HCT116 (cell line): Measurements from ENCODE around the gene PYGO2. TPM values are rescaled to one million over a fixed set of nuclear protein-coding genes. Genes with fewer than 3 reads are reported as not detected.

ENCODE experiments used
- ATAC-seq: fragments of 200-7000 bp; cut with Tn5 transposase; 2 replicates; pipeline ENCODE4 v1.9.1; 2020; ENCODE audit warnings: mild to moderate bottlenecking, moderate library complexity
- BruUV-seq: library from RNA; stranded (reverse); fragments of 400-500 nt; replicated peaks from 2 replicates; lab custom pipeline; 2021; lab: Mats Ljungman, UMichigan
- CTCF ChIA-PET: fragments of 300-600 bp; sonication (Branson Sonifier 250); formaldehyde crosslinking; loops from one replicate; lab custom pipeline; 2021; ENCODE audit warnings: antibody characterized with exemption; lab: Charles Lee
- POLR2A ChIA-PET: fragments of 300-600, 350-600 bp; sonication (Branson Sonifier 250); formaldehyde crosslinking; loops from one replicate; lab custom pipeline; 2021; ENCODE audit warnings: antibody characterized with exemption; lab: Charles Lee
- RAD21 ChIA-PET, 2 experiments: fragments of 300-600 bp; sonication (Branson Sonifier 250); formaldehyde crosslinking; loops; one replicate each; lab custom pipeline; 2023; ENCODE audit warnings: low total read pairs in 2 of 2; ENCODE audit not compliant: uncharacterized antibody in 2 of 2, unreplicated experiment in 2 of 2, low non-redundant PET in 1 of 2; lab: Charles Lee
- DNase-seq: peaks from one replicate; pipeline ENCODE4 v3.0.0-alpha.2; 2010; ENCODE audit warnings: low read depth, low spot score
- H2AFZ ChIP-seq: fragments of 200-600 bp; shearing (Covaris generic), sonication (generic); 2 replicates; pipeline ENCODE4 v1.6.1; 2017; ENCODE audit warnings: low read depth, mixed run types, mixed read lengths, antibody characterized with exemption, low read length; ENCODE audit not compliant: poor library complexity, severe bottlenecking
- H3K27ac ChIP-seq: 2 replicates; pipeline ENCODE4 v1.5.1; 2012; ENCODE audit warnings: low read depth, low read length
- H3K27me3 ChIP-seq: fragments of 200-600 bp; sonication (generic); 2 replicates; pipeline ENCODE4 v1.6.1; 2016; ENCODE audit warnings: mixed run types, low read length, mixed read lengths; ENCODE audit not compliant: insufficient read depth
- H3K36me3 ChIP-seq, 2 experiments: fragments of 200-500 bp in 1 of 2; fragments of 200-600 bp in 1 of 2; sonication (Bioruptor generic) in 1 of 2; sonication (generic) in 1 of 2; 2 replicates each; pipeline versions ENCODE4 v1.5.1 to v1.6.1; 2014 to 2016; ENCODE audit warnings: low read length in 2 of 2, inconsistent platforms in 1 of 2, mixed read lengths in 1 of 2, mixed run types in 1 of 2; ENCODE audit not compliant: insufficient read depth in 2 of 2, control insufficient read depth in 1 of 2
- H3K4me1 ChIP-seq, 2 experiments: fragments of 200-600 bp in 1 of 2; sonication (generic) in 1 of 2; 2 replicates each; pipeline versions ENCODE4 v1.5.1 to v1.6.1; 2012 to 2017; ENCODE audit warnings: low read length in 2 of 2, inconsistent platforms in 1 of 2, mild to moderate bottlenecking in 1 of 2, mixed read lengths in 1 of 2, mixed run types in 1 of 2, moderate library complexity in 1 of 2; ENCODE audit not compliant: insufficient read depth in 2 of 2, control insufficient read depth in 1 of 2
- H3K4me2 ChIP-seq: fragments of 200-600 bp; sonication (generic); 2 replicates; pipeline ENCODE4 v1.6.1; 2017; ENCODE audit warnings: mixed run types, low read length, mixed read lengths
- H3K4me3 ChIP-seq, 2 experiments: fragments of 200-600 bp in 1 of 2; sonication (generic) in 1 of 2; replicated peaks in 1 of 2; 2 replicates each; pipeline ENCODE4 v1.5.1; 2011 to 2016; ENCODE audit warnings: low read length in 2 of 2, control low read depth in 1 of 2, low read depth in 1 of 2, mild to moderate bottlenecking in 1 of 2, mixed read lengths in 1 of 2, mixed run types in 1 of 2
- H3K79me2 ChIP-seq: fragments of 200-600 bp; sonication (generic); 2 replicates; pipeline ENCODE4 v1.6.1; 2017; ENCODE audit warnings: mild to moderate bottlenecking, mixed run types, low read length, moderate library complexity, mixed read lengths; ENCODE audit not compliant: insufficient read depth
- H3K9ac ChIP-seq: fragments of 200-600 bp; sonication (generic); 2 replicates; pipeline ENCODE4 v1.6.1; 2016; ENCODE audit warnings: low read length, mixed read lengths
- H3K9me2 ChIP-seq: fragments of 200-600 bp; sonication (generic), shearing (Covaris generic); 2 replicates; pipeline ENCODE4 v1.6.1; 2017; ENCODE audit warnings: mixed run types, mild to moderate bottlenecking, moderate library complexity; ENCODE audit not compliant: insufficient read depth
- H3K9me3 ChIP-seq, 2 experiments: fragments of 200-500 bp in 1 of 2; fragments of 200-600 bp in 1 of 2; sonication (Bioruptor generic) in 1 of 2; sonication (generic) in 1 of 2; 2 replicates each; pipeline ENCODE4 v1.6.1; 2014 to 2017; ENCODE audit warnings: low read length in 2 of 2, mixed read lengths in 2 of 2, inconsistent platforms in 1 of 2, low read depth in 1 of 2, mild to moderate bottlenecking in 1 of 2, mixed run types in 1 of 2, moderate library complexity in 1 of 2; ENCODE audit not compliant: control insufficient read depth in 1 of 2, insufficient read depth in 1 of 2
- H4K20me1 ChIP-seq: fragments of 200-600 bp; sonication (generic), shearing (Covaris generic); 2 replicates; pipeline ENCODE4 v1.6.1; 2017; ENCODE audit warnings: mixed run types, mild to moderate bottlenecking, moderate library complexity; ENCODE audit not compliant: insufficient read depth
- CBX3 ChIP-seq: IDR thresholded peaks from 2 replicates; pipeline ENCODE4 v1.6.1; 2012; ENCODE audit warnings: low read depth
- CEBPB ChIP-seq: IDR thresholded peaks from 2 replicates; pipeline ENCODE4 v1.6.1; 2012; ENCODE audit warnings: low read depth
- EGR1 ChIP-seq: IDR thresholded peaks from 2 replicates; pipeline ENCODE4 v1.6.1; 2012; ENCODE audit warnings: low read depth
- EZH2phosphoT487 ChIP-seq: fragments of 200-600 bp; IDR thresholded peaks from 2 replicates; pipeline ENCODE4 v1.6.1; 2018; ENCODE audit warnings: antibody characterized with exemption, borderline replicate concordance
- JUND ChIP-seq: IDR thresholded peaks from 2 replicates; pipeline ENCODE4 v1.6.1; 2012
- MAX ChIP-seq: IDR thresholded peaks from 2 replicates; pipeline ENCODE4 v1.6.1; 2012
- REST ChIP-seq: IDR thresholded peaks from 2 replicates; pipeline ENCODE4 v1.6.1; 2012; ENCODE audit warnings: low read depth
- SP1 ChIP-seq: IDR thresholded peaks from 2 replicates; pipeline ENCODE4 v1.6.1; 2012; ENCODE audit warnings: low read depth
- SRF ChIP-seq: IDR thresholded peaks from 2 replicates; pipeline ENCODE4 v1.6.1; 2012; ENCODE audit warnings: low read depth
- ZNF274 ChIP-seq: fragments of 200-500 bp; sonication (Bioruptor generic); IDR thresholded peaks from 2 replicates; pipeline ENCODE4 v1.6.1; 2014; ENCODE audit warnings: mild to moderate bottlenecking, low read depth, low read length, inconsistent platforms
- intact Hi-C: fragments of 100-400 bp; cut with micrococcal nuclease; formaldehyde crosslinking; loops from 2 replicates; pipeline ENCODE4 v1.10.0; 2022
- total RNA-seq: library from RNA; stranded (reverse); gene quantifications from one replicate; pipeline ENCODE4 v1.2.1, GENCODE V29; 2021; ENCODE audit not compliant: unreplicated experiment
- TF ChIP-seq, protein P1 (sequence below): IDR thresholded peaks from 2 replicates; pipeline ENCODE4 v1.6.1; 2012

The PYGO2 gene
- total RNA-seq, 1 experiment from 2014 or later, result 37.2 TPM

- no peak for DNase-seq
- TF ChIP-seq CEBPB (no peak), REST (no peak), JUND (no peak), EGR1 (no peak), SP1 (no peak), CBX3 (no peak), EZH2phosphoT487 (no peak), SRF (no peak), ZNF274 (no peak), MAX (no peak)
- TF ChIP-seq, protein P1, sequence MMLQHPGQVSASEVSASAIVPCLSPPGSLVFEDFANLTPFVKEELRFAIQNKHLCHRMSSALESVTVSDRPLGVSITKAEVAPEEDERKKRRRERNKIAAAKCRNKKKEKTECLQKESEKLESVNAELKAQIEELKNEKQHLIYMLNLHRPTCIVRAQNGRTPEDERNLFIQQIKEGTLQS, result no peak
- TSS peak; percentile 1 for BruUV-seq
These were observed 3.5 kb downstream of the PYGO2 start for GRCh38 chr1:154958036-154958435.

More at GRCh38 chr1:154958036-154958435, 3.5 kb downstream of the PYGO2 start:
- intact Hi-C loops, result no loop called here
- CTCF ChIA-PET, result no interaction called here
- POLR2A ChIA-PET, result no interaction called here
- H3K36me3 ChIP-seq, result peaks cover 4 to 15% of the 10 kb centered on the region in 2 experiments; a peak in 2 of 4 replicates
- no peak overlapping the region for H3K27ac ChIP-seq
- H3K9me2 ChIP-seq, result no peaks in the 10 kb centered on the region
- H2AFZ ChIP-seq, result no peak overlapping the region
- H3K9me3 ChIP-seq, result no peaks in the 10 kb centered on the region
- H3K4me1 ChIP-seq, result peaks cover 25 to 51% of the 10 kb centered on the region in 2 experiments
- H3K4me3 ChIP-seq, result no peak overlapping the region
- H3K4me2 ChIP-seq, result no peak overlapping the region
- H4K20me1 ChIP-seq, result no peaks in the 10 kb centered on the region
- no peak for ATAC-seq
- RAD21 ChIA-PET, result interaction anchor here in 1 of 2 experiments (0.6 kb wide), 1 partner anchor 344 kb away, joined by 3 read pairs; no protein-coding TSS in a partner anchor
- peaks cover 14% of the 10 kb centered on the region for H3K79me2 ChIP-seq
- no peak overlapping the region for H3K9ac ChIP-seq
- no peaks in the 10 kb centered on the region for H3K27me3 ChIP-seq
